ENCODE data around the gene SYS1. TPM values are rescaled to one million over a fixed set of nuclear protein-coding genes. Genes with fewer than 3 reads are reported as not detected.

SYS1 gene
- total RNA-seq, 6 experiments from 2014 or later, result 22.9 to 34.1 (median 27.6) TPM

GRCh38 chr20:45378191-45378590, 15.2 kb downstream of the SYS1 start, which contains the start of gene TP53TG5:
TP53TG5 (minus strand) TSS chr20:45378325; CDS start chr20:45378236, 89 bp downstream.
- no peak within 1 kb of the TSS for H3K27ac Mint-ChIP-seq
- DNase-seq, result no peak
- no peaks in the 10 kb centered on the region; the same call in 1 of the 2 replicates for H3K27me3 Mint-ChIP-seq (ENCODE audit: insufficient read depth)
- H3K36me3 Mint-ChIP-seq (ENCODE audit: low read depth), result no peaks in the 10 kb centered on the region; the same call in 1 of the 2 replicates
- H3K4me1 Mint-ChIP-seq (ENCODE audit: low read depth), result peaks cover 19% of the 10 kb centered on the region
- no peaks in the 10 kb centered on the region for H3K9me3 Mint-ChIP-seq
- H3K4me3 Mint-ChIP-seq, result no peak within 1 kb of the TSS
- TF ChIP-seq CTCF (IDR thresholded peaks at IDR 0.05), result no peak

- peaks cover 11% of the 10 kb centered on the region for H3K4me1 Mint-ChIP-seq (ENCODE audit: low read depth)
- H3K9me3 Mint-ChIP-seq, result no peaks in the 10 kb centered on the region
- peaks cover 4% of the 10 kb centered on the region; the same call in 1 of the 2 replicates for H3K36me3 Mint-ChIP-seq (ENCODE audit: low read depth)
- no peaks in the 10 kb centered on the region; the same call in 1 of the 2 replicates for H3K27me3 Mint-ChIP-seq (ENCODE audit: insufficient read depth)
- no peak overlapping the region for H3K4me3 Mint-ChIP-seq
- no peak for TF ChIP-seq CTCF (IDR thresholded peaks at IDR 0.05)
- DNase-seq, result no peak
- H3K27ac Mint-ChIP-seq, result no peak overlapping the region
These were observed 24.3 kb downstream of the SYS1 start for GRCh38 chr20:45387274-45387673.

- DNase-seq, result no peak
- Mint-ChIP-seq H3K4me3 (no peak overlapping the region), H3K36me3 (ENCODE audit: low read depth) (peaks cover 4% of the 10 kb centered on the region), H3K27ac (no peak overlapping the region), H3K4me1 (ENCODE audit: low read depth) (no peaks in the 10 kb centered on the region), H3K27me3 (ENCODE audit: insufficient read depth) (no peaks in the 10 kb centered on the region; the same call in 1 of the 2 replicates), H3K9me3 (no peaks in the 10 kb centered on the region)
- TF ChIP-seq CTCF (IDR thresholded peaks at IDR 0.05), result no peak
These were observed 28.0 kb downstream of the SYS1 start for GRCh38 chr20:45390931-45391330.

GRCh38 chr20:45391559-45391958, 28.6 kb downstream of the SYS1 start:
- H3K27me3 Mint-ChIP-seq (ENCODE audit: insufficient read depth), result no peaks in the 10 kb centered on the region; the same call in 1 of the 2 replicates
- H3K27ac Mint-ChIP-seq, result no peak overlapping the region
- H3K4me1 Mint-ChIP-seq (ENCODE audit: low read depth), result no peaks in the 10 kb centered on the region

GRCh38 chr20:45392733-45393132, 29.8 kb downstream of the SYS1 start:
- H3K27me3 Mint-ChIP-seq (ENCODE audit: insufficient read depth), result no peaks in the 10 kb centered on the region; the same call in 1 of the 2 replicates
- no peaks in the 10 kb centered on the region for H3K4me1 Mint-ChIP-seq (ENCODE audit: low read depth)
- H3K27ac Mint-ChIP-seq, result no peak overlapping the region
- no peak overlapping the region for H3K4me3 Mint-ChIP-seq
- no peaks in the 10 kb centered on the region; the same call in 1 of the 2 replicates for H3K36me3 Mint-ChIP-seq (ENCODE audit: low read depth)
- TF ChIP-seq CTCF (IDR thresholded peaks at IDR 0.05), result peak; percentile 31; the same call in 1 of the 2 replicates
- DNase-seq, result peak; percentile 18
- no peaks in the 10 kb centered on the region for H3K9me3 Mint-ChIP-seq

More at GRCh38 chr20:45391559-45391958, 28.6 kb downstream of the SYS1 start:
- DNase-seq, result no peak
- TF ChIP-seq CTCF (IDR thresholded peaks at IDR 0.05), result no peak
- Mint-ChIP-seq H3K4me3 (no peak overlapping the region), H3K9me3 (no peaks in the 10 kb centered on the region), H3K36me3 (ENCODE audit: low read depth) (peaks cover 4% of the 10 kb centered on the region)

All from HFFc6 (cell line).